A673 (cell line): Measurements from ENCODE around the gene EEF2K. TPM values are rescaled to one million over a fixed set of nuclear protein-coding genes. Genes with fewer than 3 reads are reported as not detected.

Source experiments
- BruUV-seq: library from RNA; stranded (reverse); fragments of 400-500 nt; replicated peaks from 2 replicates; lab custom pipeline; 2021; lab: Mats Ljungman, UMichigan
- CTCF ChIA-PET: fragments of 300-600 bp; sonication (Branson Sonifier 250); formaldehyde crosslinking; loops from one replicate; lab custom pipeline; 2022; ENCODE audit warnings: antibody characterized with exemption; lab: Charles Lee
- POLR2A ChIA-PET: fragments of 300-600 bp; sonication (Branson Sonifier 250); formaldehyde crosslinking; loops from one replicate; lab custom pipeline; 2022; ENCODE audit warnings: antibody characterized with exemption; ENCODE audit not compliant: low non-redundant PET; lab: Charles Lee
- DNase-seq: peaks from one replicate; pipeline ENCODE4 v3.0.0-alpha.2; 2015; ENCODE audit warnings: low spot score
- H3K27ac ChIP-seq: fragments of 200-600 bp; sonication (generic); 2 replicates; pipeline ENCODE4 v1.5.1; 2016; ENCODE audit warnings: mixed run types, low read depth, mild to moderate bottlenecking, mixed read lengths, antibody characterized with exemption, low read length; ENCODE audit not compliant: poor library complexity, severe bottlenecking
- H3K27me3 ChIP-seq: fragments of 200-600 bp; sonication (generic); replicated peaks from 2 replicates; pipeline ENCODE4 v1.6.1; 2017; ENCODE audit warnings: mixed run types, low read depth, mild to moderate bottlenecking, mixed read lengths, antibody characterized with exemption, low read length; ENCODE audit not compliant: insufficient read depth, poor library complexity
- H3K36me3 ChIP-seq: fragments of 200-600 bp; sonication (generic); 2 replicates; pipeline ENCODE4 v1.6.1; 2016; ENCODE audit warnings: mixed run types, mild to moderate bottlenecking, mixed read lengths, antibody characterized with exemption, low read length; ENCODE audit not compliant: insufficient read depth, poor library complexity, severe bottlenecking
- H3K4me1 ChIP-seq: fragments of 200-600 bp; sonication (generic); 2 replicates; pipeline ENCODE4 v1.6.1; 2017; ENCODE audit warnings: mixed run types, mild to moderate bottlenecking, mixed read lengths, antibody characterized with exemption, low read length; ENCODE audit not compliant: insufficient read depth, poor library complexity, severe bottlenecking
- H3K4me3 ChIP-seq: fragments of 200-600 bp; sonication (generic); 2 replicates; pipeline ENCODE4 v1.5.1; 2016; ENCODE audit warnings: low read depth, mixed run types, mild to moderate bottlenecking, mixed read lengths, low read length; ENCODE audit not compliant: poor library complexity, severe bottlenecking
- H3K9me3 ChIP-seq: fragments of 200-600 bp; sonication (generic); 2 replicates; pipeline ENCODE4 v1.6.1; 2016; ENCODE audit warnings: mixed run types, low read depth, mild to moderate bottlenecking, mixed read lengths, antibody characterized with exemption, low read length; ENCODE audit not compliant: poor library complexity, severe bottlenecking
- EZH2 ChIP-seq: fragments of 200-600 bp; sonication (generic); IDR thresholded peaks from 2 replicates; pipeline ENCODE4 v1.6.1; 2017; ENCODE audit warnings: borderline replicate concordance, low read depth, mild to moderate bottlenecking, mixed read lengths, antibody characterized with exemption, low read length; ENCODE audit not compliant: poor library complexity, severe bottlenecking
- intact Hi-C: fragments of 100-400 bp; cut with micrococcal nuclease; formaldehyde crosslinking; loops from one replicate; pipeline ENCODE4 v1.10.0; 2022; ENCODE audit not compliant: unreplicated experiment
- total RNA-seq: library from RNA; stranded (reverse); gene quantifications from 2 replicates; pipeline ENCODE4 v1.2.3, GENCODE V29; 2021
- TF ChIP-seq, protein P1 (sequence below): fragments of 300-800, 200-600 bp; sonication (generic); conservative IDR thresholded peaks from 2 replicates; pipeline ENCODE4 v1.5.1; 2017; ENCODE audit warnings: low read depth, mild to moderate bottlenecking, antibody characterized with exemption, low read length, moderate library complexity, mixed read lengths

Gene EEF2K
- total RNA-seq, 1 experiment from 2014 or later: 14.3 TPM

DNA sequence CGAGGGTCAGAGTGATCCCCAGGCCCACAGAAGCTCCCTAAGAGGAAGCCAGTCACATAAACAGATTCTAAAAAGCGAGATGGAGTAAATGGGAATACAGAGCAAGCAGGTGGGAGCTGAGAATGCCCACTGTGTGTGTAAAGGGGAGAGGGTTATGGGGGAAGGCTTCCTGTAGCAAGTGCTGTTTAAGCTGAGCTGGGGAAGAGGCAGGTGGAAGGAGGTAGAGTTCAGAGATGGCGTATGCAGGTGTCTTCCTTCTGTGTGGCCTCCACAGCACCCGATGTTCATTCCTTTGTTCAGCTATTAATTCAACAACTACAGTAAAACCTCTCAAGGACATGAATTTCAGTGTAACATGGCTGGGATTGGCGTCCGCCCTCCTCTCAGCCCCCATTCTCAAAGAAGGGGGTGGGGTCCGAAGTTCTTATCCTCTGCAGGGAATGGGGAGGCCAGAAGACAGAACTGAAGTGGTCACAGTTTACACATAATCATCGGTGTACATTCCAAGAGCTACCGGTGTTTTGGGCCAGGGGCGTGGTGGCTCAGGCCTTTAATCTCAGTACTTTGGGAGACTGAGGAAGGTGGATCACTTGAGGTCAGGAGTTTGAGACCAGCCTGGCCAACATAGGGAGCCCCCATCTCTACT lies 1.8 kb downstream of the EEF2K start:
- BruUV-seq: no TSS peak
- Histone ChIP-seq H3K27me3 (no peaks in the 10 kb centered on the region), H3K9me3 (no peaks in the 10 kb centered on the region), H3K4me1 (no peaks in the 10 kb centered on the region), H3K4me3 (peak overlapping the region; percentile 99), H3K27ac (peak overlapping the region; percentile 72), H3K36me3 (no peaks in the 10 kb centered on the region)
- intact Hi-C loops: no loop called here
- ChIA-PET POLR2A (no interaction called here), CTCF (no interaction called here)
- DNase-seq: no peak
- TF ChIP-seq EZH2: no peak
- TF ChIP-seq, protein P1, sequence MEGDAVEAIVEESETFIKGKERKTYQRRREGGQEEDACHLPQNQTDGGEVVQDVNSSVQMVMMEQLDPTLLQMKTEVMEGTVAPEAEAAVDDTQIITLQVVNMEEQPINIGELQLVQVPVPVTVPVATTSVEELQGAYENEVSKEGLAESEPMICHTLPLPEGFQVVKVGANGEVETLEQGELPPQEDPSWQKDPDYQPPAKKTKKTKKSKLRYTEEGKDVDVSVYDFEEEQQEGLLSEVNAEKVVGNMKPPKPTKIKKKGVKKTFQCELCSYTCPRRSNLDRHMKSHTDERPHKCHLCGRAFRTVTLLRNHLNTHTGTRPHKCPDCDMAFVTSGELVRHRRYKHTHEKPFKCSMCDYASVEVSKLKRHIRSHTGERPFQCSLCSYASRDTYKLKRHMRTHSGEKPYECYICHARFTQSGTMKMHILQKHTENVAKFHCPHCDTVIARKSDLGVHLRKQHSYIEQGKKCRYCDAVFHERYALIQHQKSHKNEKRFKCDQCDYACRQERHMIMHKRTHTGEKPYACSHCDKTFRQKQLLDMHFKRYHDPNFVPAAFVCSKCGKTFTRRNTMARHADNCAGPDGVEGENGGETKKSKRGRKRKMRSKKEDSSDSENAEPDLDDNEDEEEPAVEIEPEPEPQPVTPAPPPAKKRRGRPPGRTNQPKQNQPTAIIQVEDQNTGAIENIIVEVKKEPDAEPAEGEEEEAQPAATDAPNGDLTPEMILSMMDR: no peak

DNA sequence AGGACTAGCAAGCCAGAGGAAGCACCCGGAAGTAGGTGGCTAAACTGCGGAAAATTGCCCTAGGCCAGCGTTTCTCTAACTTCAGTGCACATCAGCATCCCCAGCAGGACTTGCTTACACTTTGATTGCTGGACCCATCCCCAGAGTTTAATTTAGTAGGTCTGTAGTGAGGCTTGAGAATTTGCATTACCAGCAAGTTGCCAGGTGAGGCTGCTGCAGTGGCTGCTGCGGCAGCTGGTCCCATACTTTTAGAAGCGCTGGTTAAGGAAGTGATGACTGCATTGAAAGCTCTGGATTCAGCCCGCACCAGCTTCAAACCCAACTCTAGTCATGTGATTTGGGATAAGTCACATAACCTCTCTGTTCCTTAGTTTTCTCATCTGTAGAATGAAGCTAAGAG lies 4.2 kb downstream of the EEF2K start:
- BruUV-seq: no TSS peak
- Histone ChIP-seq H3K27me3 (no peaks in the 10 kb centered on the region), H3K4me1 (no peaks in the 10 kb centered on the region), H3K9me3 (no peaks in the 10 kb centered on the region), H3K4me3 (no peak overlapping the region), H3K36me3 (no peaks in the 10 kb centered on the region), H3K27ac (no peak overlapping the region)
- ChIA-PET POLR2A (no interaction called here), CTCF (no interaction called here)
- intact Hi-C loops: no loop called here
- DNase-seq: no peak
- TF ChIP-seq, protein P1: no peak
- TF ChIP-seq EZH2: no peak

DNA sequence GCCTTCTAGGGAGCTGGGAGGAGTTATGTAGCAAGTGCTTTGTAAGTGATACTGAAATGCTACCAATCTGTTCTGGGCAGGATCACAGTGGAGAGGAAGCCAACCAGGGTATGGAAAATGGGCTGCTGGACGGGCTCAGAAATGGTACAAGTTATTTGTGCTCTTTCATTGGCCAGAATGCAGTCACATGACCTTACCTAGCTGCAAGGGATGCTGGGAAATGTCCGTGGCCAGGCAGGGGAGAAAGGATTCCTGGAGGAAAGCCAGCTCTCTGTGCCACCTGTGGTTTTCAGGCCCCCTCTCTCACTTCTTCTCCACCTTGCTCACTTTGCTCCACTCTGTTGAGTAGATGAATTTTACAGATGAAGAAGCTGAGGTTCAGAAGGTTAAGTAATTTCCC lies 4.8 kb downstream of the EEF2K start:
- Histone ChIP-seq H3K4me1 (no peaks in the 10 kb centered on the region), H3K27ac (no peak overlapping the region), H3K27me3 (no peaks in the 10 kb centered on the region), H3K9me3 (no peaks in the 10 kb centered on the region), H3K4me3 (no peak overlapping the region), H3K36me3 (no peaks in the 10 kb centered on the region)
- no peak for DNase-seq
- BruUV-seq: no TSS peak
- ChIA-PET CTCF (no interaction called here), POLR2A (no interaction called here)
- TF ChIP-seq, protein P1: no peak
- TF ChIP-seq EZH2: no peak
- intact Hi-C loops: no loop called here
